ENCODE data around the gene RUFY2. TPM values are rescaled to one million over a fixed set of nuclear protein-coding genes. Genes with fewer than 3 reads are reported as not detected.

The RUFY2 gene
- total RNA-seq, 1 donor from 2014 or later, result 10.3 TPM

- Mint-ChIP-seq H3K9me3 (no peaks in the 10 kb centered on the region), H3K4me3 (no peak overlapping the region), H3K27ac (no peak overlapping the region), H3K27me3 (no peaks in the 10 kb centered on the region), H3K4me1 (no peaks in the 10 kb centered on the region), H3K36me3 (ENCODE audit: low read depth) (no peaks in the 10 kb centered on the region)
- intact Hi-C loops (cut with micrococcal nuclease), result loop anchor here (5.0 kb wide), 2 partner anchors 89 to 514 kb away; no protein-coding TSS in a partner anchor
- DNase-seq, result no peak
Measured at GRCh38 chr10:68301301-68301700, 105.8 kb downstream of the RUFY2 start.

- Mint-ChIP-seq H3K9me3 (no peaks in the 10 kb centered on the region), H3K27me3 (no peaks in the 10 kb centered on the region), H3K4me1 (no peaks in the 10 kb centered on the region), H3K27ac (no peak overlapping the region), H3K4me3 (no peak overlapping the region), H3K36me3 (ENCODE audit: low read depth) (no peaks in the 10 kb centered on the region)
- intact Hi-C loops (cut with micrococcal nuclease), result no loop called here
- DNase-seq, result no peak
Measured at GRCh38 chr10:68296843-68297663, 110.0 kb downstream of the RUFY2 start.

Other genes with a start within 250 kb of the RUFY2 start
- not detected in 2 replicates for gene ATOH7, start 175.2 kb downstream of the RUFY2 start, total RNA-seq
- 200 and 206 TPM in 2 replicates for gene HNRNPH3, start 75.2 kb downstream of the RUFY2 start, total RNA-seq
- gene PBLD, start 74.3 kb downstream of the RUFY2 start, total RNA-seq, result 0.88 and 1.6 TPM in 2 replicates
- 58.0 and 59.1 TPM in 2 replicates for gene DNA2, start 64.7 kb upstream of the RUFY2 start, total RNA-seq
- 15.3 and 15.9 TPM in 2 replicates for gene SLC25A16, start 120.2 kb upstream of the RUFY2 start, total RNA-seq
- 0.96 and 1.2 TPM in 2 replicates for gene TET1, start 153.1 kb upstream of the RUFY2 start, total RNA-seq